GM18870 (cell line): ENCODE results near the gene HYI.

ENCODE experiments used
- ATAC-seq: cut with Tn5 transposase; IDR thresholded peaks from one replicate; pipeline ENCODE4 v1.9.1; 2021; ENCODE audit warnings: moderate library complexity; ENCODE audit not compliant: unreplicated experiment

Gene HYI

DNA sequence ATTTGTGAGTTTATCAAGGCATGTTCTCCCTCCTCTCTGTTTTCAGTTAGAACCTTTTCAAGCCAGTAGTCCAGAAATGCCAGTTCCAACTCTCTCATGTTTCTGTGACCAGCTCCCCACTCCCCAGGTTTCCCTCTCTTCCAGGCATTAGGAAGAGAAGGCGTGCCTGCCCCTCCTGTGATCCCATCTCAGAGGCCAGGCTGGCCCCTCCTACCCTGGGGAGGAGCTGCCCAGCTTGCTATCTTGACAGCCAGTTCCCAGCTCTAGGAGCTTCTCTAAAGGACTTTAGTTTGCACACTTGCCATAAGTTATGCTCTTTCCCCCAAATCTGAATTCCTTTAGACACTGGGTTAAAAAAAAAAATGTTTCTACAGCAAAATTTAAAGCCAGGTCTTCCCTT is 8.9 kb downstream of the HYI start:
- ATAC-seq = no peak

DNA sequence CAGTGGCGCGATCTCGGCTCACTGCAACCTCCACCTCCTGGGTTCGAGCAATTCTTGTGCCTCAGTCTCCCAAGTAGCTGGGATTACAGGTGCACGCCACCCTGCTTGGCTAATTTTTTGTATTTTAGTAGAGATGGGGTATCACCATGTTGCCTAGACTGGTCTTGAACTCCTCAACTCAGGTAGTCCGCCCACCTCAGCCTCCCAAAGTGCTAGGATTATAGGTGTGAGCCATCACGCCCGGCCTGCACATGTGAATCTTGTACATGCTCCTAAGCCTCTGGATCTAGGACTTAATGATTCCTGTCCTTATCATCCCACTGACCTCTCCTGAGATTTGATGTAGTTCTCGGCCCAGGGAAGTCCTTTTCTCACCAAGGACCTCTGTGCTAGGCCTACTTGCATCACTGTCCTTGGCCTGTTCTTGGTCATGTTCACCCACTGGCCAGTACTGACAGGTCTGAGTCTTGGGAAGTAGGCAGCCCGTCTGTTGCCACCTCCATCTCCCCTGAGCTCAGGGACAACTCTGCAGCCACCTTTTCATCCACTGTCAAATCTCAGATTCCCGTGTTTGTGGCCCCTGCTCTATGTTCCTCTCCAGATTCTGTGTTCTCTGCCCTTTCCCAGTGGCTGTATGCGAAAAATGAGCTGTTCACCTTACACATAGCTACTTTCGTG is 9.4 kb downstream of the HYI start:
- ATAC-seq = no peak

DNA sequence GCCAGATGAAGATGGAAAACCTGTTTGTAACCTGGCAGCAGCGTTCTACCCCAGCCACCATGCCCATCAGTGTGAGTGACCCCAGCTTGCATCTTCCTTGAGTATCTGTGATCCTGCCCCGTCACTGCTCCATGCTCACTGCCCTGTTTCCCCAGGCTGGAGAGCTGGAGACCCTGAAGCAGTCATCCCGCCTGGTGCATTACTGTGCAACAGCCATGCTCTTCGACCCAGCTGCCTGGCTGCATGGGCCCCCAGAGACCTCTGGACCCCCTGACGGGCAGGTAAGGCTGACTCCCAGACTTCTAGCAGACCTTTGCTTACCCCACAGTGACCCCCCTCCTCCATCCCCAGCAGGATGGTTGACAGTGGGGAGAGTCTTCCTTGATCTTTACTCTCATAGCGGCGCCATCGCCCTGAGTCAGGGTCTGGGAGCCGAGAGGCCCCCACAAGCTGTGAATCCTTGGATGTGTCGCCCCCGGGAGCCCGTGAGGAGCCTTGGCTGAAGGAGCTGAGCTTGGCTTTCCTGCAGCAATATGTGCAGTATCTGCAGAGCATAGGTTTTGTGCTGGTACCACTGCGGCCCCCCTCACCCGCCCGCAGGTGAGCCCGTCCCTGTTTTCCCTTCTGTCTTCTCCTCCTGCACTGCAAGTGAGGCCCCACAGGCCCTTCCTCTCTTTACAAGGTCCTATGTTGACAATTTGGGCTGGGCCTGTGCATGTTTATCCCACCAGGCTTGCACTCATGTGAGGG is 10.4 kb downstream of the HYI start:
- no peak for ATAC-seq

DNA sequence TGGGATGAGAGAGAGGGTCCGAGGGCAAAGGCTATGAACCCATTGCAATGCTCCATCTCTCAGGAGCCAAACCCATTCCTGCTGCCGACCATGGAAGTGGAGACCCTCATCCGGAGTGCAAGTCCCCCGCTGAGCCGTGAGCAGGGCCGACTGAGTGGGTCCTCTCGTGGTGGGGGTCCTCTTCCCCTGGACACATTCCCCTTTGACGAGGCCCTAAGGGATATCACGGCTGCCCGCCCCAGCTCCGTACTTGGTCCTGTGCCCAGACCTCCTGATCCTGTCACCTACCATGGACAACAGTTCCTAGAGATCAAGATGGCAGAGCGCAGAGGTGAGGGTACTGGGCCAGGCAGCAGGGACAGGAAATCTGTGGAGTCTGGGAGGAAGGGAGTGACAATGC is 11.0 kb downstream of the HYI start:
- ATAC-seq = no peak

DNA sequence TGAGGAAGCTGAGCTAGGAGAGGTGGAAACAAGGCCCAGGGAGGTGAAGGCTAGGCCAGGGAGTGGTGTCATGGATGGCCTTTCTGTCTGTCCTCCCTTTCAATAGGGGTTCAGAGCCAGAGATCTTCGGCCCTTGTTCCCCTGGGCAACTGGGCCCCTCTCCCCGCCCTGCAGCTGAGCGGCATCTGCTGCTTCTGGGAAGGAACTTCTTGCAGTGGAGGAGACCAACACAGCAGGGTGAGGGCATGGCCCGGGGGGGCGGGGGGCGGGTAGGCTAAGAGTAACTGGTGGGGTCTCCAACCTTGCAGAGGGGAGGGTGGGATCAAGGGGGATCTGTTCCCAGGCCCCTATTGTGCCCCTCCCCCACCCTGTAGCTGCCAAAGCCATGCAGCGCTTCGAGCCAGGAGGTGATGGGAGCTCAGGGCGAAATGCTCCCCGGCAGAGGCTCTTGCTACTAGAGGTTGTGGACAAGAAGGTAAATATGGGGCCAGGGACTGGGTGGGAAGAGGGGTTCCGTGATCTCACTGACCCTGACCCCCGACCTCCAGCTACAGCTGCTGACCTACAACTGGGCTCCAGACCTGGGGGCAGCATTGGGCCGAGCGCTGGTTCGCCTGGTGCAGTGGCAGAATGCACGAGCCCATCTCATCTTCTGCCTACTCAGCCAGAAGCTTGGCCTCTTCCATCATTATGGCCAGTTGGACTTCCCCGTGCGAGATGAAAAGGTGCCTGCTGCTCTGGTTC is 11.7 kb downstream of the HYI start:
- no peak for ATAC-seq

DNA sequence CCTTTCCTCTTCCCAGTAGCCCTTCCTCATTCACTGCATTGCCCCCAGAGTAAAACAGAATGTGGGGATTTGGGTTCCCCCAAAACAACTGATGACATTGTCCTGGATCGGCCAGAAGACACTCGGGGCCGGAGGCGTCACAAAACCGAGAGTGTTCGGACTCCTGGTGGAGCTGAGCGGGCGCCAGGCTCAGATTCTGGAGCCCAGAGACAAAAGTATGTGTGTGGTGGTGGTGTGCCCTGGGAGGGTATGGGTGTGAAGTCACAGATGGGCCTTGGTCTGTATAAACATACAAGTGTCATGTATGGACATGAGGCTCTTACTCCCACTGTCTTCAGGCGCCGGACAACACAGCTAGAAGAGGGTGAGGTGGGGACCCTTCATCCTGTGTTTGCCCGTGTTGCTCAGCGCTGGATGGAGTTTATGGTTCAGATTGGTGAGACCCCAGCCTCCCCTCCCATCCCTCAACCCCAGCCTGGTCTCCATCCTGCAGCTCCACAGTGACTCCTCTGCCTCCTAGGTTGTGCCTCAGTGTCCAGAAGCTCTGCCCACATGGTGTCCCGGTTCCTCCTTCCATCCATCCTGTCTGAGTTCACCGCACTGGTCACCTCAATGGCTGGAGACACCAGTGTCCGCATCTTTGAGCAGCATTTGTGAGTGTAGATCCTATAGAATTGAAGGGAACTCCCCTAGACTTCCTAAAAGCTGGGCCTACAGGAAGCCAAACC is 12.4 kb downstream of the HYI start:
- no peak for ATAC-seq

DNA sequence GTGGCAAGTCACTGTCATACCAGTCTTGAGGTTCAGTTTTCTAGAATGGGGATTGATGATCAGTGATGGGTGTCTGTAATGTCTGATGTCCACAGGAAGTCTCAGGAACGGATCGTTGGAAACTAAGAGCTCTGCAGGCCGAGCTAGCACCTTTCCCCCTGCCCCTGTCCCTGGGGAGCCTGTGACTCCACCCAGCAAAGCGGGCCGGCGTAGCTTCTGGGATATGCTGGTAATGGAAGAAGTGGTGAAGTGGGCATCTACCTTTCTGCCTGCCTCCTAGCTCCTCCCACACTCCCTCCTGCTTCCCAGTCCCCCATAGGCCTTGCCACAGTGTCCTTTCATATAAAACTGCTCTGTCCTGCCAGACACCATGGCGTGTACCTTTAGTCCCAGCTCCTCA is 13.4 kb downstream of the HYI start:
- no peak for ATAC-seq

DNA sequence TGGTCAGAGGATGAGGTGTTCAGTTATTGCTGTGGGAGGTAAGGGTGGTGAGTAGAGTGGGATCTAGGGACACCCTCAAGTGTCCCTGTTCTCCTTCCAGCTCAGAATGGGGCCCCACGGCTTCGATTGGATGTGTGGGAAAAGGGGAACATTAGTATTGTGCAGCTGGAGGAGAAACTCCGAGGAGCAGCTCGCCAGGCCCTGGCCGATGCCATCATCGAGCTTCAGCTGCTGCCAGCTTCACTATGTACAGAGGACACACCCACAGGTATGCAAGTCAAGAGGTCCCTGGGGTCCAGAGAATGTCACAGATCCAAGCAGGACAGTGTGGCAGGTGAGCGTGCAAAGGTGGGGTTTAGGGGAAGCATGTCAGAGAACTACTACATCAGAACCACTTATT is 13.9 kb downstream of the HYI start:
- ATAC-seq = no peak

DNA sequence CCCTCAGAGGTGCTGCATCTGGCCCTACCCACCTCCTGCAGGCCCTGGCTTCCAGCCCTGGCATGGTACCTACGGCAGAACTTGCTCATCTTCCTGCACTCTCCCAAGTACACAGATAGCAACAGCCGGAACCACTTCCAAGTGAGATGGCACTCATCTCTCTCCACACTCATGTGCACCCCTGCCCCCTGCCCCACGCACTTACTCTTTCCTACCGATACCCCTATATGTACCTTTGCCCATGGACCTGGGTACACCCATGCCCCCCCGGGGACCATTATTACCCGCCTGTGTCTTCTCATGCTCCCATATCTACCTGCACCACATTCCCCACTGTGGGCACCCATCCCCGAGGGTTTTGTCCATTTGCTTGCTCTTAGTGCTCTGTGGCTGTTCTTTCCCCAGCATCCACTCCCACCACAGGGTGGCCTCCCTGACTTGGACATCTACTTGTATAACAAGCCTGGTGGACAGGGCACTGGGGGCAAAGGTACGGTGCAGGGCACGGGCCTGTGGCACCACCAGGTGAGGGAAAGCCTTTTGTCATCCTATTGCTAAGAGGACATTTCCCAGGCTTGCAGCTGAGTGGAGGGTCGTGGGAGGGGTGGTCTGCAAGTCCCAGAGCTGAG is 14.7 kb downstream of the HYI start:
- ATAC-seq = no peak

DNA sequence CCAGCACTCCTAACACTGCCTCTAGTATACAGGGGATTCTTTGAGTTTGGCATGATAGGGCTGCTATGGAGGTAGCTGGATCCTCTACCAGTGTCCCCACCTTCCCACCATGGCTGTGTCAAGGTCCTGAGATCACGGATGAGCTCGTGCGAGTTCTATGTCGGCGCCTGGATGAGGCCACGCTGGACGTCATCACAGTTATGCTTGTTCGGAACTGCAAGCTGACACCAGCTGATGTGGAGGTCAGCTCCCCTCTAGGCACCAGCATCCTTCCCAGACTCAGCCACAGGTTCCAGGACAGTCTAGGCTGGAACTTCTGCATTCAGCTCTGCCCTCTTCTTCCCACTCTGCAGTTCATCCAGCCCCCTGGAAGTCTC is 15.2 kb downstream of the HYI start:
- ATAC-seq = no peak

DNA sequence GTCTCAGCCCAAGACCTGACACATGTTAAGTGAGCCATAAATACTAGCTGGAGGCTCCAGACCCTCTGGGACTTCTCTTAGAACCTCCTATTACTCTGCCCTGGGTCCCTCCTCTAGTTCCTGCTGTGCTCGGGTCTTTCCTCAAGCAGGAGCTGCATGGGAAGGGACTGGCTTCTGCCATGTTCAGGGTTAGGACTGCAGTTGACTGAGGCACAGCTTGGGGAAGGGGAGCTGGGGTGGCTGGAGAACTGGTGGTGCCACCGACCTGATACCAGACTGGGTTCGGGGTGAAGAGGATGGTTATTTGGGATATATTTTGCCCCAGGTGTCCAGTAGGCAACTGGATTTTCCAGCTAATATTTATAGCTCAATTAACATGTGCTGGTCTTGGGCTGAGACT is 15.7 kb downstream of the HYI start:
- ATAC-seq = no peak

DNA sequence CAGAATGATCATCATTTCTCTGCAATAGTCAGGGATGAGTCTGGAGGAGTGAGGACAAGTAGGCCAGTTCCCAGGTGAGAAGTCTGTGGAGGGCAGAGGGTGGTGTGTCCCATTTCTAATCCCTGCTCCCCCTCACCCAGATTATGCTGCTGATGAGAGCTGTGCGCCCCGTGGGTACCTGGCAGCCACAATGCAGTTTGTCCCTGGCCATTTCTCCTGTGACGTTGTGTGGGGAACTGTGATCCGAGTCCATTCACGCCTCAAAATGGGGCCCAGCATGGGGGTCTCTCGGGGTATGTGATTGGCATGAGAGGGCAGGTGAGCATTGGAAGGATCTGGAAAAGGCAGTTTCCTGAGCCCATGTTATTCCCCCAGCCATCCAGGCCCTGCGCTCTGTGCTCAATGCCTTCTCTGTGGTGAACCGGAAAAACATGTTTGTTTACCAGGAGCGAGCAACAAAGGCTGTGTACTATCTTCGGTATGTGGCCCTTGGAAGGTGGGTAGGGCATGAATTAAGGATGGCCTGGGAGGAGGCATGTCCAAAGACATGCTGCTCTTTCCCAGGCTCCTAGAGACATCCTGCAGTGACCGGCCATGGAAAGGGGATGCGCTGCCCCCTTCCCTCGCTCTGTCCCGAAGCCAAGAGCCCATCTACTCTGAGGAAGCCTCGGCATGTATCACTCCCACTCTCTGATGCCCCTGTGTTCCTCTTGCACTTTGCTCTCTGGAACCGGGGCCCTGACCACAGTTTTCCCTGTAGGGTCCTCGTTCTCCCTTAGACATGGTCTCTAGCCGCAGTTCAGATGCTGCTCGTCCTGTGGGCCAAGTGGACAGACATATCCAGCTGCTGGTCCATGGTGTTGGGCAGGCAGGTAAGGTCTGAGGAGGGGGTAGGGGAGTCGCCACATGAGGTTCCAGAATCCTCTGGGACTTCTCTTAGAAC is 16.4 kb downstream of the HYI start:
- ATAC-seq = no peak

DNA sequence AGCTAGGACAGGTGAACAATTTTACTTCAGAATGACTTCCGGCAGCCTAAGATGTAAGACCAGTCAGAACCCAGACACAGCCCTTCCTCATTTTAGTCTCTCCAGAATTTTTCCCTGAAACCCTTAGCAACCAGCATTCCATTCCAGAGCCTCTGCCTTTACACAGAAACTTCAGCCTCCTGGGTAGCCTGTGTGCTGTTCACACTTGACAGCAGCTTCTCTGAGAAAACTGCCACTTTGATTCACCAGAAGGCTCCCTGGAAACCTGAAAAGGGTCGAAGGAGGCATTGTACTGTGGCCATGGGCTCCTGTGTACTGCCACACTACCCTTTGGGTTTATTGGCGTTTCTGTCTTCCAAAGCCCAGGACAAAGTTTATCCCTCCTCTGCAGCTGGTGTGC is 17.4 kb downstream of the HYI start:
- no peak for ATAC-seq

DNA sequence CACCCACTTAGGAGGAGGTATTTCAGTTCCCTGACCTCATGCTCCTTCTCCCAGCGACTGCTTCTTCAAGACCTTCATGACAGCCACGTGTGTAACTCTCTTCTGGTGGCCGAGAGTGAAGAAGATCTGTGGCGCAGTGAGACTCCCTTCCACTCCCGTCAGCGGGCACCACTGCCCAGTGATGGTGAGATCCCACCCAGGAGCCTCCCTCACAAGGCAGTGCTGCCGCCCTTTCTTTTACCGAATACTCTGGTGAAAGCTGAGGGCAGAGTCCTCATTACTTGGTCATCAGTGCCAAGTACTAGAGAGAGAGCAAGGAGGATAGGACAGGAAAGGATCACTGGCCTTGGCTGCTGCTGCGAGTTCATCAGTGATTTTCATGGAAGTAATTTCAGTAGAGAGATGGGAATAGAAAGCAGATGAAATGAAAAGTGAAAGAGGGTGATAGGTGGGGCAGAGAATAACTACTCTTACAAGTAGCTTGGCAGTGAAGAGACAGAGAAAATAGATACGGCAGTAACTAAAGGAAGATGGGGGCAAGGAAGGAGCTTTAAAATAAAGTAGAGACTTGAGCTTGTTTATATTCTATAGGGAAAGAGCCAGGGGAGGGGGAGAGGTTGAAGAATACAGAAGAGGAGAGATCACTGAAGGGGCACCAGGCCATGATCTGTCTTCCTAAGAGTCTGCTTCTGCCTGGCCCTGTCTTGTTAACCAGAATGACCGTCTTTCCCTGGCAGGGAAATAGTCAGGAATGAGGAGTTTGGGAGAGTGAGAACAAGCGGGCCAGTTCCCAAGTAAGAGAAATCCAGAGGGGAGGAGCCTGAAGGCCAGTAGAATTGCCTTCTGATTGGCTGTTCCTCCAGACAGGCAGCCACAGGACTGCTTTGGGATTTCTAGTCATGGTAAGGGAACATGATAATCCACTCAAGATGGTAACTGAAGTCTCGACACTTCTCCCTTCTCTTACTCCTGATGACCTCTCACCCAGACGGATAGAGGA is 18.3 kb downstream of the HYI start:
- no peak for ATAC-seq

DNA sequence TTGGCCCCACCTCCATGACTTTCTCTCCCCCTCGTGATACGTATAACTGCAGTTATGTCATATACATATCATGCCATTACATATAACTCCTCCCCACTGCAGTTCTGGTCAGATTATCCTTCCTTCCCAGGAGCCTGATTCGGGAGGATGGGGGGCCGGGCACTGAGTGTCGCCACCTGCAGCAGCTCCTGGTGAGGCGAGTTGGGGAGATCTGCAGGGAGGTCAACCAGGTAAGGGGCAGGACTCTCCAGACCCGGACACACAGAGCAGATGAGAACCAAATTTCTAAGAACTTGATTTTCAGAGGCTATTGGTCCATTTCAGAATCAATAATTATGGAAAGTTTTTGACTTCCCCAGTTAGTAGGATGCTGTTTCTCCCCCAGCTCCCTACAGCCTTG is 19.5 kb downstream of the HYI start:
- no peak for ATAC-seq

DNA sequence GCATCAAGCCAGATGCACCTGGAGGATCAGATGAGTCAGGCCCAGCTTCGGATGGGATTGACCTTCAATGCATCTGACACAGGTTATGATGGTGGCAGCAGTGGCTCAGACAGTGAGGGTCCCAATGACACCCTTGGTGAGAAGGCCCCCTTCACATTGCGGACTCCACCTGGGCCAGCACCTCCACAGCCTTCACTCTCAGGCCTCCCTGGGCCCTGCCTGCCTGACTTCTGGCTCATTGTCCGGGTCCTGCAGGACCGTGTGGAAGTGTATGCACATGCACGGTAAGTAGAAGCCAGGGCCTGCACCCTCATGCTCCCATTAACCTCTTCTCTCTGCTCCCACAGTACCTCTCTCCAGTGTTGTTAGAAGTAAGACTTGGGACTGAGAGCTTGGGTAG is 20.8 kb downstream of the HYI start:
- ATAC-seq = no peak

DNA sequence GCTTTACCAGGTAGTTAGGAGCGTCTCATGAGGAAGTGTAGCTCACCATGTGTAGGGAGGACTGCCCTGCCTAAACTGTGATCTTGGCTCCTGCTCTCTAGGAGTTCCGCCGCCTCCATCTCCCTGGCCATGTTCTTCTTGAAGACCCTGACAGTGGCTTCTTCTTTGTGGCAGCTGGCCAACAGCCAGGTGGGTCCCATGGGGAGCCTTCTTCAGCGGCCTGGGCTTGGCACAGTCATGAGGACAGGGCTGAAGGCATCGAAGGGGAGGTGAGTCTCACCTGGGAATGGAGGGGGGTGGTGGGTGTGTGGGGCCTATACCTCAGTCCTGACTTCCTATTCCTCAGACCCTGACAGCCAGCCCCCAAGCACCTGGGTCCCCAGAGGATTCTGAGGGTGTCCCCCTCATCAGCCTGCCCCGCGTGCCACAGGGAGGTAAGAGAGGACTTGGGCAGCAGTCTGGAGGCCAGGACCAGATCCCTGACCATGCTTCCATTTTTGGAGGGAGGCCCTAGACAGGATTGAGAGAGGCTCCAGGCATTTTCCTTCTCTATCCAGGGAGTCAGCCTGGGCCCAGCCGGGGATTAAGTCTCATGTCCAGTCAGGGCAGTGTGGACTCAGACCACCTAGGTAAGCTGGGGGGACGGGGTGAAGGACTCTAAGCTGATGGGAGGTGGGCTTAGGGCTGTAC is 21.4 kb downstream of the HYI start:
- ATAC-seq = no peak

DNA sequence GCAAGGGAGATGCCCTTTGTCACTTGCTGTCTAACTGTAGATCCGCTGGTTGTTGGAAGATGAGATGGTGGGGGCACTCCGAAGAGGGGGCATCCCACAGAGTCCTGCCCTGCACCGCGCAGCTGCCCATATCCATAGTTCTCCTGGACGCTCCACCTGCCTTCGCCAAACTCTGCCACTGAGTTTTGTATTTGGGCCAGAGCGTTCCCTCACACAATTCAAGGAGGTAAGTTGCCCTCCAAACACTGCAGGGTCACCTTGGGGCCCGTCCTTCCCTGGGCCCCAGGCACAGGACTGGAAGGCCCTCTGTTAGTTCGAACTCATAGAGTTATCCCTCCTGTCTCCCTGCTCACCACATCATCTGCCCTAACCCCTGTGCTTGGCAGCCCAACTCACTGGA is 22.1 kb downstream of the HYI start:
- no peak for ATAC-seq
